ENCODE data around the gene PJA2.
"Not testable (repeated sequence)": the region's sequence is repeated elsewhere in the genome, so short reads cannot be mapped to it uniquely, and the experiment has no call there.

Gene PJA2, protein sequence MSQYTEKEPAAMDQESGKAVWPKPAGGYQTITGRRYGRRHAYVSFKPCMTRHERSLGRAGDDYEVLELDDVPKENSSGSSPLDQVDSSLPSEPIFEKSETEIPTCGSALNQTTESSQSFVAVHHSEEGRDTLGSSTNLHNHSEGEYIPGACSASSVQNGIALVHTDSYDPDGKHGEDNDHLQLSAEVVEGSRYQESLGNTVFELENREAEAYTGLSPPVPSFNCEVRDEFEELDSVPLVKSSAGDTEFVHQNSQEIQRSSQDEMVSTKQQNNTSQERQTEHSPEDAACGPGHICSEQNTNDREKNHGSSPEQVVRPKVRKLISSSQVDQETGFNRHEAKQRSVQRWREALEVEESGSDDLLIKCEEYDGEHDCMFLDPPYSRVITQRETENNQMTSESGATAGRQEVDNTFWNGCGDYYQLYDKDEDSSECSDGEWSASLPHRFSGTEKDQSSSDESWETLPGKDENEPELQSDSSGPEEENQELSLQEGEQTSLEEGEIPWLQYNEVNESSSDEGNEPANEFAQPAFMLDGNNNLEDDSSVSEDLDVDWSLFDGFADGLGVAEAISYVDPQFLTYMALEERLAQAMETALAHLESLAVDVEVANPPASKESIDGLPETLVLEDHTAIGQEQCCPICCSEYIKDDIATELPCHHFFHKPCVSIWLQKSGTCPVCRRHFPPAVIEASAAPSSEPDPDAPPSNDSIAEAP

DNA sequence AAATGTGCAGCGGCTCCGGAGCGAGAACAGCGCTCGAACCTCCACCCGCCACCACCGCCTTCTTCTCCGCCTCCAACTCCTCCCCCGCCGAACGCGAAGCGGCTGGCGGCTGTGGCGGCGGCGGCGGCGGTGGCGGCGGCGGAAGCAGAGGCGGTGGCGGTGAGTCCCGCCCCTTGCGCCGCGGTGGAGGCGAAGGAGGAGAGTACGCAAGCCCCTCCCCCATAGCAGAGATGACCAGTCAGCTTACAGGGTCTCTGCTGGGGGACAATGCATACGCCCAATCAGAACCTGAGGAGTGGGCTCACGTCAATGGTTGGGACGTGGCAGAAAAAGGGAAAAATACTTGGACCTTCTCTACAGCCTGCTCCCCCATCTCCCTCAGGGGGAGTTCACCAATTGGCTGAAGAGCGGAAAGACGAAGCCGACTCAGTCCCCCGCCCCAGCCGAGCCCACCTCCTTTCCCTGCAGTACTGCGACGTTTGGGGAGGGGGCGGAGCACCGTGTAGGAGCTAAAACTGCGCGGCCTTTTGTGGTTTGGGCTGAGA lies at the start of gene PJA2:
TSS of gene PJA2 (minus strand) at position 131 of the 545 bp plus-strand sequence. CDS start 26,541 bp downstream, outside the sequence.
- peak; percentile 98 for DNase-seq (ENCODE audit: low spot score)

DNA sequence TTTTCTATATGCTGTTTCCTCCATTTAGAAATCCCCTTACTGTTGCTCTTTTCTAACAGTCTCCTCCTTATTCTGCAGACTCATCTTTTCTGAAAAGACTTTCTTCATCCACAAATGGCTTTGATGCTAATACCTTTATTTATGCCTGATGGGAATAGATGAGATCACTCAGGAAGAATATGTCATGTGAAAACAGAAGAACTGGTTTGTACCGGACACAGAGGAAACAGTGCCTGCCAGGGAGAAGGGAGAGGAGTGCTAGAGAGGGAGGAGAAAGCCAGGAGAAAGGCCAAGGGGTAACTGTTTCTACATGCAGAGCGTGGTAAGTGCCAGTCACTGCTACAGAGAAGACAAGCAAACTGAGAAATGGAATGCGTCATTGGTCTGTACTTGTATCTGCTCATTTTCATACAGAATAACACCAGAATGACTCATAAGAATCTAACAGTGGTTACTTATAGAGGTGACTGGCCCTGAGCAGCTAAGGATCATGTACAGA lies 45.9 kb upstream of the PJA2 start:
- no peak for DNase-seq (ENCODE audit: low spot score)

DNA sequence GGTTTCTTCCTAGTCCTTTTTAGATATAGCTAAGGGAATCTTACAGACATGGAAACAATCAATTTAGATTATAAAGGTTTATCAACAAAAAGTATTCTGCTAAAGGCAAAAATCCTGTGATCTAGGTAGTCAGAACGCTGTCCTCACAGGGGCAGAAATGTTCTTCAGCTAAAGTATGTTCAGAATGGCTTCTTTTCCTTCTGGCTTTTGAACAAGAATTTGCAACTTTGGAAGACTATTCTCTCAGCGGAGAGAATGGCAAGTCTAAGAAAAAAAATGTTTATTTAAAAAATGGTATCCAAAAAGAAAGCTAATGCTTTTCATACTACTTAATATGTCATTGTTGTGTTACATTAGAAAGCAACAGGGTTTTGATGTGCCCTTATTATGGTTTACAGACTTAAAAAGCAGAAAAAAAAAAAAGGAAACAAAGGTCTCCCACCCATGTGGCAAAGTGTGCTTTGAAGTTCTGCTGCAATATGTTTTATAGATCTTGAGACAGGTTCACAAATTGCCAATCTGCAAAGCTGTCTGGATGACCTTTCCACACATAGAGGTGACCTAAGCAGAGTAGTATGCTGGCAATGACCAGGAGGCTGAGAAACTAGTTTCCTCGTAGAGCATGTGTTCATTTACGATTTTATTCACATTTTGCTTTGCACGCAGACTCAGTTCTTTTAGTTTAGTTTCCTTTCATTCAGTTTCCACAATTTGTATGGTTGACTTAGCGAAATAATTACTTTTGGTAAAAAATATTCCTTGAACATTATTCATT lies 45.1 kb upstream of the PJA2 start:
- no peak for DNase-seq (ENCODE audit: low spot score)

DNA sequence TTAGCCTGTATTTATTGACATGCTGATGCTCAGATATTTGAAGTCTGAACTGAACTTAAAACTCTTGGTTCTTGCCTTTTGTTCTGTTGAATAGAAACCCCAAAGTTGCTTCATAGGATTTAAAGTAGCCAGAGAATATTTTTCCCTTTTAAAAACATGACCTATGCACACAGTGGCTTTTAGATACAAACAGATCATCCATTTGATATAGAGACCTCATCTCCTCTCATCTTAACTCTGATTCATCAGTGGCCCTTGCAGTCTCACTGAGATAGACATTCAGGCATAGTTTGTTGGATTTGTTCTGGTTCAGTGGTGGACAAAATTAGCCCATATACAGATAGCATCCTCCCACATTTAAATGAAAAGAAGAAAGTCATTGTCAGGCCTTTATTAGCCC lies 43.5 kb upstream of the PJA2 start:
- DNase-seq (ENCODE audit: low spot score): no peak

DNA sequence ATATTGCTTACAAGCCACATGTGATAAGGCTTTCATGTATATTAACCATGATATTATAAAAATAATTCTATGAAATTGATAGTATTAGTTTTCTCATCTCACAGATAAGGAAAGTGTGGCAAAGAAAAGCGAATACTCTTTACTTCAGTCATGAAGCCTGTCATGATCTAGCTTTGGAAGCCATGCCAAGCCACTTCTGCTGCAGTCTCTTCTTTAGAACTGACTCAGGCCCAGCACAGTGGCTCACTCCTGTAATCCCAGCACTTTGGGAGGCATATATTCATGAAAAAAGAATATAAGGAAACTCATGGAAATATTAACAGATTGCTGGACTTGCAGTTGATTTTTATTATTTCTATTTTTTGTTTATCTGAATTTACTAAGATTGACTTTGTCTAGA lies 42.9 kb upstream of the PJA2 start:
- DNase-seq (ENCODE audit: low spot score): no peak

DNA sequence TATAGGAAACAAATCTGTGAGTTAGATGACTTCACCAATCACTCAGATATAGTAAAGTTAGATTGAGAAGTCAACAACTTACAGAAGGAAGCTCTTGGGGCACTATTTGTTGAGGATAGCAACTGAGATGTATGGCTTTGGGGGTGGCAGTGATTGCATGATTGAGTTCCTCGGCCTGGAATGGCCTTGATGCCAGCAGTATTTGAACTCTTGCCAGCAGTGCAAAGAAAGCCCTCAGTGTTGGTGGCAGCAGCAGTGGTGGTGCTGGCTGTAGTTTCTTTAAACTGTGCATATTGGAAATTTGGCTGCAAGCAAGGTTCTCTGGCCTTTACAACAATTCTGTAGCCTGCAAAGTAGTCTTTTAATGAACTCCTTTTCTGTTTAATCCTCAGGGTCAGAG lies 41.4 kb upstream of the PJA2 start:
- no peak for DNase-seq (ENCODE audit: low spot score)

DNA sequence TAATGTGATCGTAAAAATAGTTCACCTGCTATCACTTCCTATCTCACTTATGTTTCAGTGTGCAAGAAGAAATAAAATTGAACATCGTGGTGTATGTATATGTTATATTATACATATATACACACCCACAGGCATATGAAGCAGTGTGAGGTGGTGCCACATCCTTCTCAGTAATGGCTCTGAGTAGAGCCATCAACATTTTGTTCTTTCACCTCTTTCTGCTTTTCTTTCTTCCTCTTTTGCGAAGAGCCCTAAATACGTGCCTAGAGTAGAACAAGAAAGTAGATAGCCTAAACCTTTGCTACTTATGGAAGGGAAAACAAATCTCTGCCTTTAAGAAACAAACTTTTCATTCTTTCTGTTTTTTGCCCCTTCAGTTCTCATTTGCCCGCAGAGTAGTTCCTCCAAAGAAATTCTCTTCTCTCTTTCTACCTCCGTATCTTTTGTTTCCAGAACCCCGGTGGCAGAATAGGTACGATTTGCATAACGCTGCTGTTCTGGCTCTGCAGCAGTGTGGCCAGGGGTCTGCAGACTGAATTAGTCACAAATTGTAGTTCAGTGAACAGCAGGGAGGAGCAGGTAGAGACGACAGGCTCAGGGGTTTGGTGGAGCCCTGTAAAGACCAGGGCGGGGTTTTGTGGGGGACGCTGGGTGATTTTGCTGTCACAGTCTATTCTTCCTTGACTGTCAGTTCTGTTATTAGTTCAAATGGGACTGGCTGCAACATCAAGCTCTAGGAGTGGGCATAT lies 40.5 kb upstream of the PJA2 start:
- no peak for DNase-seq (ENCODE audit: low spot score)

DNA sequence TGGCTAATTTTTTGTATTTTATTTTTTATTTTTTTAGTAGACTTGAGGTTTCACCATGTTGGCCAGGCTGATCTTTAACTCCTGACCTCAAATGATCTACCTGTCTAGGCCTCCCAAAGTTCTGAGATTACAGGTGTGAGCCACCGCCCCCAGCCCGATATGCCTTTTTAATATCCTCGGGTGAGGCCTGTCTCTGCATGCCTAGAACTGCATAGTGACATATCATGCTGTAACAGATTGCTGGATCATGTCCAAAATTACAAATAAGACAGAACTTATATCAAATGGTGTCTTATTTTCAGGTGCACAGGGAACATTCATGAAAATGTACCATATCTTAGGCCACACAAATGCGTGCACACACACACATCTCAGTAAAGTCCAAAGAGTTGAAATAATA lies 39.1 kb upstream of the PJA2 start:
- DNase-seq (ENCODE audit: low spot score): no peak

DNA sequence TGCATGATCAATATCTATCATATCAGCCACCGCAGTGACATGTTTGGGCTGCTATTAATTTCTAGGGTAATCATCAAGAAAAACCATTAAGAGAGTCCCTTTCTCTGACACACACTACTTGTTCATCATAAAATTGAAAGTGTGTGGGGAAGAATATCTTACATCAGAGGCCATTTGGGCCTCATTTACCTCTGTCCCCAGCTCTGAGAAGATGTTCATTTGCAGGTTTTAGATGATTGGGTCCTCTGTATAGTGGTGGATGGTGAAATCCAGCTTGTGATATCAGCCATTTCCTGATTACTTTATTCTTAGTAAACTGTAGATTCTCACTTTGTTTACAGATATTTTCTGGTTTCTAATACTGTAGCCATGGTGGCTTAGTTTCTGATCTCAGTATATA lies 29.8 kb upstream of the PJA2 start:
- no peak for DNase-seq (ENCODE audit: low spot score)

DNA sequence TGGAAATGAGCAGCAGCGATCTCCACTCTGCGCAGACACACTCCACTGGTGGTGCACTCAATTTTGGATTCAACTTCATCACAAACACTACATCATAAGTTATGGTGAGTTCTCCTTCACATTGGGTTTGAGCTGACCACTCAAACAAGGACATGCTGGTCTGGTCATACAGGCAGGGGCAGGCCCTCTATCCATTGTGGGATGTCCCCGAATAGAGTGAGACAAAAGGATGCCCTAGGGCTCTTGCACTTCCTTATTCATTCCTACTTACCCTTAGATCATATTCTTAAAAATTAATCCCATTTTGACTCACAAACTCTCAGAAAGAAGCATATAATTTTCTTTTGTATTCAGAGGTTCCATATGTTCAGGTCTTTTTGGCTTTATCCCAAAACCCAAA lies 16.3 kb upstream of the PJA2 start:
- DNase-seq (ENCODE audit: low spot score): no peak

DNA sequence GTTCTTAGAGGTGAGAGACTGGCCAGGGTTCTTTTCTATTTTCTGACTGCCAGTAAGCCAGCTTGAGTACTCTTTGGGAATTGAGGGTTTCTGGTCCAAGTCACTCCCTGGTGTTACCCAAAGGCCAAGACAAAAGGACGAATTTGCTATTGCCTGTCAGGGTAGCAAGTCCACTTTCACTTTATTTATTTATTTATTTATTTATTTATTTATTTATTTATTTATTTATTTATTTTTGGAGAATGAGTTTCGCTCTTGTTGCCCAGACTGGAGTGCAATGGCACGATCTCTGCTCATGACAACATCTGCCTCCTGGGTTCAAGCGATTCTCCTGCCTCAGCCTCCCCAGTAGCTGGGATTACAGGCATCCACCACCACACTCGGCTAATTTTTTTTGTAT lies 15.7 kb upstream of the PJA2 start:
- DNase-seq (ENCODE audit: low spot score): not testable (repeated sequence)

DNA sequence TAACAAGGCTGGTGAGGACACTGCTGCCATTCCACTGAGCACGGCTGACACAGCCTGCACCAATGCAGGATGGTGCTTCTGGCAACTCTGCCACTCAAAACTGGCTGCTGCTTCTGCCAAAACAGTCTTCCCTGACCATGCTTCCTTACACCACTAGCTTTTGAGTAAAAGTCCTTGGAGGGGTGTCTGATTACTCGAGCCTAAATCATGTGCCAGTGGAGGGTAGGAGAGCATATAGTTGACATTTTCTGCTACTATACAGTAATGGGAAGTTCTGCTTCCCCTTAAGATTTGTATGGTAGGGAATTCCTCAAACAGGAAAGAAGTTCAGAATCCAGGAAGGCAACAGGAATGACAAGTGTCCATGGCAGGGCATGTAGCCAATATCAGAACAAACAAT lies 12.2 kb upstream of the PJA2 start:
- DNase-seq (ENCODE audit: low spot score): no peak

DNA sequence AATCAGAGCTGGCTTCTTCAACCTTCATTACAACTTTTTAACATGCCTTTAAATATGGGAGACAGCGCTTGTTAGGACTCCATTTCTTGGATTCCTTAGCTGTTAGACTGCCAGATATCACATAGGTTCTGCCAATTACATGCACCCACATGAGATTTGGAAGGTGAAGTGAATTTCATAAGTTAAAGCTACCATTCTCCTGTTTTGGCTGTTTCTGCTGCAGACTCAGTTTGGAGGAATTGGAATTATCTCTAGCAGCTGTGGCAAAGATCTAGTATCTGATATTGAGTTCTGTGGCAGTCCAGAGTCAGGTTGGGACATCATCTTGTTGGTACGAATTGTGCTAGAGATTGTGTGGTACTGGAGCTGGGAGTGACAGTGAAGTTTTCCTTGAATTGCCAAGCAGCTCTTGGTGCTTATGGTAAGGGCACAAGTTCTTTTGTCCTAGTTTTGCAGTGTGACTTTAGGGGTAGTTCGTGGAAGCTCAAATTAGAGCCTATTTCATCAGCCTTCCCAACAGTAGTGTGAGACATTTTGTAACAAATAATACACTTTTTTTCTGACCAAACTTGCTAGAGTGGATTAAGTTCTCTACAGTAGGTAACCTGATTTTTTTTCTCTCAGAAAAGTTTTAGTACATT lies 9.1 kb upstream of the PJA2 start:
- DNase-seq (ENCODE audit: low spot score): no peak

DNA sequence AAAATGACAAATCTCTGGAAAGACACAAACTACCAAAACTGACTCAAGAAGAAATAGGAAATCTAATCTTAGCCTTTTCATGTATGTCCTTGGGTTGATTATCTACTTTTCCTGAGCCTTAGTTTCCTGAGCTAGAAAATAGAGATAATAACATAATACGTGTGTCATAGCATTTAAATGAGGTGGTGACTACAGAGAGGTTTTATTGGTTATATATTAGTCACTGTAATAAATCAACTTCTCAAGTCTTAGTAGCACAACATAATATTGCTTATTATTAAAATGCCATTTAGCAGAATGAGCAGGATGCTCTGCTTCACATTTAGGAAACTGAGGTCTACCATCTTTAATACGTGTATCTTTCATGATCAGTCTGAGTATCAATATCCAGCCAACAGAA lies 7.1 kb upstream of the PJA2 start:
- DNase-seq (ENCODE audit: low spot score): no peak

DNA sequence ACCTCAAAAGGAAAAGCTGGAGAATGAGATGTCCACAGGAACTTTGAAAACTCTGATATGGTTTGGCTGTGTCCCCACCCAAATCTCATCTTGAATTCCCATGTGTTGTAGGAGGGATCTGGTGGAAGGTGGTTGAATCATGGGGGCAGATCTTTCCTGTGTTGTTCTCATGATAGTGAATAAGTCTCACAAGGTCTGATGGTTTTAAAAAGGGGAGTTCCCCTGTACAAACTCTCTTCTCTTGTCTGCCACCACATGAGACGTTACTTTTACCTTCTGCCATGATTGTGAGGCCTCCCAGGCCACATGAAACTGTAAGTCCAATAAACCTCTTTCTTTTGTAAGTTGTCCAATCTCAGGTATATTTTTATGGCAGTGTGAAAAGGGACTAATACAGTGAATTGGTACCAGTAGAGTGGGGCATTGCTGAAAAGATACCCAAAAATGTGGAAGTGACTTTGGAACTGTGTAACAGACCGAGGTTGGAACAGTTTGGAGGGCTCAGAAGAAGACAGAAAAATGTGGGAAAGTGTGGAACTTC lies 4.2 kb upstream of the PJA2 start:
- not testable (repeated sequence) for DNase-seq (ENCODE audit: low spot score)

DNA sequence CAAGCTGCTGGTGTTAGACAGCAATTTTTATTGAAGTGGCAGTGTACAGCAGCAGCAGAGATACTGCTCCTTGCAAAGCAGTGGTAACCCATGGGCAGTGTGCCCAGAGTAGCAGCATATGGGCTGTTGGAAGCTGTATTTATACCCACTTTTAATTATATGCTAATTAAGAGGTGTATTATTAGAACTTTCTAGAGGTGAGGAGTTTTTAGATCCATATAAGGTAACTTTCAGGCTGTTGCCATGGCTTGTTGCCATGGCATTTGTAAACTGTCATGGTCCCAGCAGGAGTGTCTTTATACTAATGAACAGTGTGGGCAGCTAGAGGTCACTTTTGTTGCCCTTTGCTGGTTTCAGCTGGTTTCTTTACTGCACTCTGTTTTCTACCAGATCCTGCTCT lies 3.7 kb upstream of the PJA2 start:
- DNase-seq (ENCODE audit: low spot score): no peak

DNA sequence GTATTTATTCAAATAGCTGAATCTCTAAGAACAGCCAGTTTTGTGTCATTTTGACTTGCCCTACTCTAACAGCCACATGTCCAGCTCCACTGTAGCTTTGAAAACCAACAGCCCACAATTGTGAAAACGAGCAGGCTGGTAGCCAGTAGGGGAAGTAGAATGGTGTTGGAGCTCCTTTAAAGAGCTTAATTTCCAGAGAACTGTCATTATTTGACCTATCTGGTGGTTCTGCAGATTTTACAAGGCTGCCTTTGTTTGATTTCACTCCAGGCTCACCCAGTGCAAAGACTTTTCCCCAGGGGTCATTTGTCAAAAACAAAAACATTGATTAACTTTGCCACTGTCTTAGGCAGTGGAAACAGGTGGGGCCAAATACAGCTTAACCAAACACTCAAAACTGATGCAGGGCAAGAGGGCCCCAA lies 3.2 kb upstream of the PJA2 start:
- no peak for DNase-seq (ENCODE audit: low spot score)

DNA sequence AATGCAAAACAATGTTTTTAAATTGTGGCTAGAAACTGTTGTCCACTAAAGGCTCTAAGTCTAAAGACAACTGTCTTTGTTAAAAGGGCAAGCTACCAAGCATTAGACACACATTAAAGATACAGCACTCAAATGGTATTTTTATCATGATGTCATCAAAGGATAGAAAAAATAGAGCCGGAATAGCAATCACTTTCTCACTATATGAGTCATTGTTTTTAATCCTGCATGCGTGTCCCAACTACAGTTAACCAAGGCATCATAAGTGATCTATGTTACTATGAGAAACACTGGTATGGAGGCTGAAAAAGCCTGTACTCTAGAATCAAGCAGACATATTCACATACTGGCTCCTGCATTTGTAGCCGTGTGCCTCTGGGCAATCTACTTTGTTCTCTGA lies 1.9 kb upstream of the PJA2 start:
- DNase-seq (ENCODE audit: low spot score): no peak

DNA sequence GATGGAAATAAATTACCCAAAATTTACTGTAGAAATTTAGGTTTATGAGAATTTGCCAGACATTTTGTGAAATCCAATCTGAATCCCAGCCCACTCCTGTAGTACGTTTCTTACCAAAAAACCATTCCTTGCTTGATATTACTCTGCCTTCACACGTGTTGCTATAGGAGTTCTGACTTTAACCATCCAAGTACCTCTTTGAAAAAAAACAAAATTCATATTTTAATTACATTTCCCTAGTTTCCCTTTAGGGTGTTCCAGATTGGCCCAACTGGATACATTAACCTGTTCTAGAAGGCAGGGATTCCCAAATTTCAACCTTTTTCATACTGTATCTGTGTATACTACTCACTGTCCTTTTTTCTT lies 1.4 kb upstream of the PJA2 start:
- DNase-seq (ENCODE audit: low spot score): no peak

DNA sequence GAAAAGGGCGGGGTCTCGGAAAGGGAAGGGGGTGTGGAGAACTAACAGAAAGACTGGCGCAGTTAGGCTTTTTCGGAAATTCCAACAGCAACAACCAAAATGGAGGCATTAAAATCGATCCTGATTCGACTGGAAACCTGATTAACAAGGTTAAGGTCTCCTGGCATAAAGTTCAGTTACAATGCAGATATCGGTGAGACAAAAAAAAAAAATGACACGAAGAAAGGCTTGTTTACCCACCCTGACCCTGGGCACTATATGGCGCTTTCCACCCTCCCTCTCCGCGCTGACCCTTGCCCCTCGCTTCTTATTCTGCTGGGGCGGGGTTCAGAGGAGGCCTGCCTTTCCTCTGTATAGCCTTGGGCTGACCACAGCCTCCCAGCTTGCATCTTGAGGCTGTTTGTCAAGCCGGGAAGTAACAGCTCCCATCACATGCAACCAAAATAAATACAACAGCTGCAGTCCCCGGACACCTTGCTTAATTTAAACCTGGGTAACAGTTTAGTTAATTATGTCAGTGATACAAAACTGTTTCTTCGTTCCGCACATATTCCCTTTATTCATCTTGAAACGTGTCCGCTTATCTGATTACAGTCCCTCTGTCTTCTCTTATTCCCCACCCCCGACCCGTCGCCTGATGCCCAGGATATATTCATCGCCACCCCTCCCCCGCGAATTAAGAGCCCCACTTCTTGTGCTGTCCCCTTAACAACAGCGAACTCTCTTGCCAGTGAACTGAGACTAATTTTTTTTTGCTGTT lies 795 bp upstream of the PJA2 start:
- peak; percentile 81 for DNase-seq (ENCODE audit: low spot score)

Measured in left forelimb (tissue), 1 donor.